ENCODE data around the gene ST6GALNAC2.

Gene ST6GALNAC2

GRCh38 chr17:76531486-76532038 is 54.1 kb downstream of the ST6GALNAC2 start:
- no peaks in the 10 kb centered on the region for H3K9me3 ChIP-seq (ENCODE audit: severe bottlenecking)
- no peaks in the 10 kb centered on the region for H3K36me3 ChIP-seq
- peak overlapping the region; percentile 61 for H3K27ac ChIP-seq
- DNase-seq = no peak
- H3K27me3 ChIP-seq (ENCODE audit: insufficient read depth, low read depth, severe bottlenecking) = no peaks in the 10 kb centered on the region
- no peak overlapping the region for H3K4me3 ChIP-seq (ENCODE audit: low read depth, low read length)
- TF ChIP-seq CTCF (IDR thresholded peaks at IDR 0.05; ENCODE audit: low read depth, low read length) = no peak

- H3K9me3 ChIP-seq (ENCODE audit: severe bottlenecking) = no peaks in the 10 kb centered on the region
- peak; percentile 88 for DNase-seq
- TF ChIP-seq CTCF (IDR thresholded peaks at IDR 0.05; ENCODE audit: low read depth, low read length) = no peak
- no peak overlapping the region for H3K4me3 ChIP-seq (ENCODE audit: low read depth, low read length)
- H3K36me3 ChIP-seq = no peaks in the 10 kb centered on the region
- H3K27me3 ChIP-seq (ENCODE audit: insufficient read depth, low read depth, severe bottlenecking) = no peaks in the 10 kb centered on the region
- H3K27ac ChIP-seq = peak overlapping the region; percentile 61
Observed at GRCh38 chr17:76530811-76531485, 54.7 kb downstream of the ST6GALNAC2 start.

GRCh38 chr17:76530095-76530723 is 55.5 kb downstream of the ST6GALNAC2 start:
- Histone ChIP-seq H3K4me3 (ENCODE audit: low read depth, low read length) (no peak overlapping the region), H3K27ac (peak overlapping the region; percentile 61), H3K9me3 (ENCODE audit: severe bottlenecking) (no peaks in the 10 kb centered on the region), H3K27me3 (ENCODE audit: insufficient read depth, low read depth, severe bottlenecking) (no peaks in the 10 kb centered on the region), H3K36me3 (no peaks in the 10 kb centered on the region)
- TF ChIP-seq CTCF (IDR thresholded peaks at IDR 0.05; ENCODE audit: low read depth, low read length) = no peak
- DNase-seq = peak; percentile 52

GRCh38 chr17:76529224-76530094 is 56.2 kb downstream of the ST6GALNAC2 start:
- DNase-seq = peak; percentile 70
- no peak overlapping the region for H3K4me3 ChIP-seq (ENCODE audit: low read depth, low read length)
- peak overlapping the region; percentile 61 for H3K27ac ChIP-seq
- no peaks in the 10 kb centered on the region for H3K36me3 ChIP-seq
- no peaks in the 10 kb centered on the region for H3K9me3 ChIP-seq (ENCODE audit: severe bottlenecking)
- H3K27me3 ChIP-seq (ENCODE audit: insufficient read depth, low read depth, severe bottlenecking) = no peaks in the 10 kb centered on the region
- no peak for TF ChIP-seq CTCF (IDR thresholded peaks at IDR 0.05; ENCODE audit: low read depth, low read length)

GRCh38 chr17:76528528-76529223 is 57.0 kb downstream of the ST6GALNAC2 start:
- no peak overlapping the region for H3K4me3 ChIP-seq (ENCODE audit: low read depth, low read length)
- no peak for DNase-seq

More at GRCh38 chr17:76528528-76529223, 57.0 kb downstream of the ST6GALNAC2 start:
- H3K27ac ChIP-seq = no peak overlapping the region; the same call in 1 of the 2 replicates
- H3K27me3 ChIP-seq (ENCODE audit: insufficient read depth, low read depth, severe bottlenecking) = no peaks in the 10 kb centered on the region
- H3K9me3 ChIP-seq (ENCODE audit: severe bottlenecking) = no peaks in the 10 kb centered on the region
- H3K36me3 ChIP-seq = no peaks in the 10 kb centered on the region
- no peak for TF ChIP-seq CTCF (IDR thresholded peaks at IDR 0.05; ENCODE audit: low read depth, low read length)
